IPS DF 6.9 (cell line): ENCODE data around the gene FBN3.
"Not testable (repeated sequence)": the region's sequence is repeated elsewhere in the genome, so short reads cannot be mapped to it uniquely, and the experiment has no call there.

Source experiments
- DNase-seq: peaks from one replicate; pipeline ENCODE4 v3.0.0-alpha.2; 2013; ENCODE audit warnings: low read depth, low spot score
- H3K27ac ChIP-seq: one replicate; pipeline ENCODE4 v1.5.1; 2013; ENCODE audit warnings: low read length, control low read depth
- H3K27me3 ChIP-seq: 2 replicates; pipeline ENCODE4 v1.6.1; 2013; ENCODE audit warnings: mild to moderate bottlenecking, low read length; ENCODE audit not compliant: control insufficient read depth, insufficient read depth
- H3K36me3 ChIP-seq: 2 replicates; pipeline ENCODE4 v1.6.1; 2013; ENCODE audit warnings: low read length; ENCODE audit not compliant: control insufficient read depth, insufficient read depth
- H3K4me1 ChIP-seq: 2 replicates; pipeline ENCODE4 v1.6.1; 2013; ENCODE audit warnings: low read length; ENCODE audit not compliant: control insufficient read depth, insufficient read depth
- H3K4me3 ChIP-seq: 2 replicates; pipeline ENCODE4 v1.5.1; 2013; ENCODE audit warnings: mild to moderate bottlenecking, low read length
- H3K9me3 ChIP-seq: 2 replicates; pipeline ENCODE4 v1.6.1; 2013; ENCODE audit warnings: low read length, inconsistent platforms; ENCODE audit not compliant: control insufficient read depth, insufficient read depth
- WGBS: extraction: QIAGEN DNeasy Blood & Tissue Kit; methylation state at CpG from one replicate; pipeline ENCODE4 v1.1.7; 2013; ENCODE audit warnings: mixed read lengths, missing lambda C conversion rate; ENCODE audit not compliant: insufficient read length, insufficient coverage; 5-methylcytosine and 5-hydroxymethylcytosine counted together

FBN3 gene

GRCh38 chr19:8167985-8168384 lies 18.6 kb upstream of the FBN3 start:
- Histone ChIP-seq H3K27me3 (no peaks in the 10 kb centered on the region), H3K4me3 (no peak overlapping the region), H3K4me1 (0 out of 2 replicates have a peak, but pooled peaks cover 1% of the 10 kb centered on the region), H3K9me3 (no peaks in the 10 kb centered on the region), H3K36me3 (no peaks in the 10 kb centered on the region), H3K27ac (no peak overlapping the region)
- WGBS = no CpG with 5 or more reads among the region's 6 CpGs
- DNase-seq = no peak

GRCh38 chr19:8163759-8164158 lies 14.4 kb upstream of the FBN3 start:
- Histone ChIP-seq H3K36me3 (no peaks in the 10 kb centered on the region), H3K4me1 (0 out of 2 replicates have a peak, but pooled peaks cover 1% of the 10 kb centered on the region), H3K4me3 (no peak overlapping the region), H3K27me3 (no peaks in the 10 kb centered on the region), H3K27ac (no peak overlapping the region), H3K9me3 (no peaks in the 10 kb centered on the region)
- no peak for DNase-seq
- no CpG with 5 or more reads among the region's 7 CpGs for WGBS

- no peak for DNase-seq
- Histone ChIP-seq H3K27ac (no peak overlapping the region), H3K4me1 (0 out of 2 replicates have a peak, but pooled peaks cover 1% of the 10 kb centered on the region), H3K36me3 (no peaks in the 10 kb centered on the region), H3K4me3 (no peak overlapping the region), H3K27me3 (no peaks in the 10 kb centered on the region), H3K9me3 (no peaks in the 10 kb centered on the region)
- WGBS = no CpG with 5 or more reads among the region's 12 CpGs
These were observed 11.8 kb upstream of the FBN3 start for GRCh38 chr19:8161135-8161646.

- no CpG with 5 or more reads among the region's 5 CpGs for WGBS
- not testable (repeated sequence) for H3K4me1 ChIP-seq, DNase-seq, H3K4me3 ChIP-seq, H3K27me3 ChIP-seq, H3K27ac ChIP-seq, H3K9me3 ChIP-seq, H3K36me3 ChIP-seq
These were observed 9.9 kb upstream of the FBN3 start for GRCh38 chr19:8159322-8159721.

- peak; percentile 79 for DNase-seq
- H3K4me3 ChIP-seq = no peak overlapping the region
- H3K9me3 ChIP-seq = no peaks in the 10 kb centered on the region
- H3K27me3 ChIP-seq = no peaks in the 10 kb centered on the region
- 0 out of 2 replicates have a peak, but pooled peaks cover under 1% of the 10 kb centered on the region for H3K4me1 ChIP-seq
- H3K36me3 ChIP-seq = no peaks in the 10 kb centered on the region
- no peak overlapping the region for H3K27ac ChIP-seq
- WGBS = no CpG with 5 or more reads among the region's 14 CpGs
These were observed 9.2 kb upstream of the FBN3 start for GRCh38 chr19:8158411-8159074.

GRCh38 chr19:8155318-8155717 lies 5.9 kb upstream of the FBN3 start:
- WGBS = no CpG with 5 or more reads among the region's 2 CpGs
- Histone ChIP-seq H3K27me3 (no peaks in the 10 kb centered on the region), H3K36me3 (no peaks in the 10 kb centered on the region), H3K9me3 (no peaks in the 10 kb centered on the region), H3K27ac (no peak overlapping the region), H3K4me1 (0 out of 2 replicates have a peak, but pooled peaks cover 1% of the 10 kb centered on the region), H3K4me3 (no peak overlapping the region)
- no peak for DNase-seq

- H3K27ac ChIP-seq = not testable (repeated sequence)
- WGBS = no CpG with 5 or more reads among the region's 10 CpGs
These were observed 4.6 kb upstream of the FBN3 start for GRCh38 chr19:8154014-8154413.

GRCh38 chr19:8151767-8152035 lies 2.3 kb upstream of the FBN3 start:
- WGBS = no CpG with 5 or more reads among the region's 5 CpGs
- 0 out of 2 replicates have a peak, but pooled peaks cover 2% of the 10 kb centered on the region for H3K36me3 ChIP-seq
- no peak overlapping the region for H3K4me3 ChIP-seq
- H3K4me1 ChIP-seq = peaks cover 8% of the 10 kb centered on the region
- no peak overlapping the region for H3K27ac ChIP-seq
- no peaks in the 10 kb centered on the region for H3K27me3 ChIP-seq
- no peak for DNase-seq
- no peaks in the 10 kb centered on the region for H3K9me3 ChIP-seq

More at GRCh38 chr19:8154014-8154413, 4.6 kb upstream of the FBN3 start:
- H3K36me3 ChIP-seq, H3K27me3 ChIP-seq, DNase-seq, H3K4me1 ChIP-seq, H3K9me3 ChIP-seq, H3K4me3 ChIP-seq: not testable (repeated sequence)

- WGBS = no CpG with 5 or more reads among the region's 15 CpGs
- H3K4me1 ChIP-seq = peaks cover 8% of the 10 kb centered on the region
- H3K4me3 ChIP-seq = no peak overlapping the region
- H3K36me3 ChIP-seq = 0 out of 2 replicates have a peak, but pooled peaks cover 2% of the 10 kb centered on the region
- DNase-seq = no peak
- H3K27me3 ChIP-seq = no peaks in the 10 kb centered on the region
- no peak overlapping the region for H3K27ac ChIP-seq
- H3K9me3 ChIP-seq = no peaks in the 10 kb centered on the region
These were observed 1.8 kb upstream of the FBN3 start for GRCh38 chr19:8150998-8151766.

GRCh38 chr19:8150178-8150865 lies 930 bp upstream of the FBN3 start:
- Histone ChIP-seq H3K27ac (no peak overlapping the region), H3K27me3 (no peaks in the 10 kb centered on the region)

More at GRCh38 chr19:8150178-8150865, 930 bp upstream of the FBN3 start:
- peaks cover 5% of the 10 kb centered on the region; the same call in 1 of the 2 replicates for H3K36me3 ChIP-seq
- peaks cover 8% of the 10 kb centered on the region for H3K4me1 ChIP-seq
- whole genome bisulfite sequencing = no CpG with 5 or more reads among the region's 6 CpGs
- H3K9me3 ChIP-seq = no peaks in the 10 kb centered on the region
- no peak overlapping the region for H3K4me3 ChIP-seq
- no peak for DNase-seq
